Fibroblast of mammary gland (primary cell): Measurements from ENCODE around the gene TMCC1.

Experiments
- DNase-seq: peaks from one replicate; pipeline ENCODE4 v3.0.0-alpha.2; 2010; ENCODE audit warnings: low read depth
- H3K4me3 ChIP-seq: 2 replicates; pipeline ENCODE4 v1.5.1; 2011; ENCODE audit warnings: low read depth, mild to moderate bottlenecking, low read length, moderate library complexity; ENCODE audit not compliant: control insufficient read depth
- TF ChIP-seq, protein P1 (sequence below): conservative IDR thresholded peaks from 2 replicates; pipeline ENCODE4 v1.5.1; 2011; ENCODE audit warnings: low read depth, low read length, inconsistent platforms; ENCODE audit not compliant: control insufficient read depth, insufficient read depth

The TMCC1 gene

DNA sequence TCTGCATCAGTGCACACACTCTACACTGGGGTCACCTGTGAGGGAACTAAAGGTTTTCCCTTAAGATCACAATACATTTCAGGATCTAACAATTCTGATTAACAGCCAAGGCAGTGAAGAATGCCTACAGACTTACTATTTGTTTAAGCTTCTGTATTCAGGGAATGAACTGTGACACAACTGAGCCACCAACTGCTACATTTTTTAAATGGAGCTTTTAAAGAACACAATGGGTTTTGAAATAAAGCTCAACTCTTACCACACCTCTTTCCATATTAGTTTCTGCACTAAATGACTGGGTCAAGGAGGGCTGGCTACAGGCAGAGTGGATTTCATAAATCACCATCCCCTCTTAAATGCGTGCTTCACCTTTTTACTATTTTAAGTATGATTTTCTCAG, 100.2 kb downstream of the TMCC1 start:
- no peak overlapping the region for H3K4me3 ChIP-seq
- DNase-seq, result peak; percentile 2
- TF ChIP-seq, protein P1, sequence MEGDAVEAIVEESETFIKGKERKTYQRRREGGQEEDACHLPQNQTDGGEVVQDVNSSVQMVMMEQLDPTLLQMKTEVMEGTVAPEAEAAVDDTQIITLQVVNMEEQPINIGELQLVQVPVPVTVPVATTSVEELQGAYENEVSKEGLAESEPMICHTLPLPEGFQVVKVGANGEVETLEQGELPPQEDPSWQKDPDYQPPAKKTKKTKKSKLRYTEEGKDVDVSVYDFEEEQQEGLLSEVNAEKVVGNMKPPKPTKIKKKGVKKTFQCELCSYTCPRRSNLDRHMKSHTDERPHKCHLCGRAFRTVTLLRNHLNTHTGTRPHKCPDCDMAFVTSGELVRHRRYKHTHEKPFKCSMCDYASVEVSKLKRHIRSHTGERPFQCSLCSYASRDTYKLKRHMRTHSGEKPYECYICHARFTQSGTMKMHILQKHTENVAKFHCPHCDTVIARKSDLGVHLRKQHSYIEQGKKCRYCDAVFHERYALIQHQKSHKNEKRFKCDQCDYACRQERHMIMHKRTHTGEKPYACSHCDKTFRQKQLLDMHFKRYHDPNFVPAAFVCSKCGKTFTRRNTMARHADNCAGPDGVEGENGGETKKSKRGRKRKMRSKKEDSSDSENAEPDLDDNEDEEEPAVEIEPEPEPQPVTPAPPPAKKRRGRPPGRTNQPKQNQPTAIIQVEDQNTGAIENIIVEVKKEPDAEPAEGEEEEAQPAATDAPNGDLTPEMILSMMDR, result no peak

DNA sequence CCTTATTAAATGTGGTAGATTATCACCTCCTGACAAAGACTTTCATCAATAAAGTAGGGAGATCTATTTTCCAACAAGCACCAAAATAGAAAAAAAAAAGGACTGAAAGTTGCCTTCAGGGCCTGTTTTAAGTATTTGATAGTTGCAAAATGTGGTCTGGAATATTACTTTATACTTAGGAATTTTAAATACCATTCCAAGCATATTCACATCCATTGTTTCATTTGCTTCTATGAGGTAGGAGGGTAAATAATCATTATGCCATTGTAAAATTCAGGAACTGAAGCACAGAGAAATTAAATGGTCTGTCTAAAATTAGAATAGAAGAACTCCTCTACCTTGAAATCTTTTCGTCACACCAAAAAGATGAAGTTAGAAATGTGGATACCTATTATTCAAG, 110.0 kb downstream of the TMCC1 start:
- H3K4me3 ChIP-seq, result no peak overlapping the region
- no peak for DNase-seq
- TF ChIP-seq, protein P1, result no peak

DNA sequence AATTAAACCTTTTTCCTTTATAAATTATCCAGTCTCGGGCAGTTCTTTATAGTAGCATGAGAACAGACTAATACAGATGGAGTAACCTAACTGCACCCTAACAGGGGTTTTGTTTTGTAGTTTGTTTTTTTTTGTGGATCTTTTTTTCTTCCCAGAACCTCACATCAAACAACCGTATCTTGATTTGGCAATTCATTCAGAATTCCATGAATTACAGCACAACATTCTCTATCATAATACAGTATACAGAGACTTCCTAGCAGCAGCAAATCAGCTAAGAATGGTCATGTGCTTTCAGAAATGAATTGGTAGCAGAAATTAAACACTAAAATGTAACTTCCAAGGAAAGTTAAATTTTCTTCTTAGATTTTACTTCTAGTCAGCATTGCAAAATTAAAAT, 114.6 kb downstream of the TMCC1 start:
- TF ChIP-seq, protein P1, result no peak
- DNase-seq, result no peak
- no peak overlapping the region for H3K4me3 ChIP-seq

DNA sequence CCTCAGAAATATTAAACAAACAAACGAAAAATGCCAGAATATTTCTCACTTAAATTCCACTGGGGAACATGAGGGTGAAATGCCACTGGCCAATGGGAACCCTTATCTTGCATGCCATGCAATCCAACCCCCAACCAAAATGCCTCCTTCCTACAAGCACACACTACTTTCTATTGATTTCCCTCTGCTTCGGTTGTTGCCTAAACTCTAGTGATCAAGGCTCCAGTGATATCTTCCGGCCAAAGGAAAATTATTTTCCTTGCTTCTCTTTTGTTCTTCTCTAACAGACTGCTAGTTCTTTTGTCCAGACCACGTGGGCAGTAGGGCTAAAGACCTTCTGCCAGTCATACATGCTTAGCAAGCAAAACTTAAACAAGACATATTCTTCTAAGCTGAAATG, 115.7 kb downstream of the TMCC1 start:
- DNase-seq, result no peak
- TF ChIP-seq, protein P1, result no peak
- no peak overlapping the region for H3K4me3 ChIP-seq

DNA sequence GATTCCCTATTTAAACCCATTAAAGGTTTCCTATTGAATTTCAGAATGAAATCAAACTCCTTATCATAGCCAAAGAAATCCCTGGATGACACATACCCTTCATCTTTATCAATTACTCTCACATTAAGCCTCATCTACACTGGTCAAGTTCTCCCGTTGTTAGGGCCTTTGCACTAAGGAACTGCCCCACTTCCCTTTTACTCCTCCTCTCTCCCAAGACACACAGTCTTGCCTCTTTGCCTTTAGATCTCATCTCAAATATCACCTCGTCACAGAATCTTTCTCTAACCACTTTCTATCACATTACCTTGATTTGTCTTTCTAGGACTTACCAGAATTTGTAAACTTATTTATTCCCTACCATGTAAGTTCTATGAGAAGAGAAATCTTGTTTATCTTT, 117.6 kb downstream of the TMCC1 start:
- no peak overlapping the region for H3K4me3 ChIP-seq
- TF ChIP-seq, protein P1, result no peak
- DNase-seq, result no peak

DNA sequence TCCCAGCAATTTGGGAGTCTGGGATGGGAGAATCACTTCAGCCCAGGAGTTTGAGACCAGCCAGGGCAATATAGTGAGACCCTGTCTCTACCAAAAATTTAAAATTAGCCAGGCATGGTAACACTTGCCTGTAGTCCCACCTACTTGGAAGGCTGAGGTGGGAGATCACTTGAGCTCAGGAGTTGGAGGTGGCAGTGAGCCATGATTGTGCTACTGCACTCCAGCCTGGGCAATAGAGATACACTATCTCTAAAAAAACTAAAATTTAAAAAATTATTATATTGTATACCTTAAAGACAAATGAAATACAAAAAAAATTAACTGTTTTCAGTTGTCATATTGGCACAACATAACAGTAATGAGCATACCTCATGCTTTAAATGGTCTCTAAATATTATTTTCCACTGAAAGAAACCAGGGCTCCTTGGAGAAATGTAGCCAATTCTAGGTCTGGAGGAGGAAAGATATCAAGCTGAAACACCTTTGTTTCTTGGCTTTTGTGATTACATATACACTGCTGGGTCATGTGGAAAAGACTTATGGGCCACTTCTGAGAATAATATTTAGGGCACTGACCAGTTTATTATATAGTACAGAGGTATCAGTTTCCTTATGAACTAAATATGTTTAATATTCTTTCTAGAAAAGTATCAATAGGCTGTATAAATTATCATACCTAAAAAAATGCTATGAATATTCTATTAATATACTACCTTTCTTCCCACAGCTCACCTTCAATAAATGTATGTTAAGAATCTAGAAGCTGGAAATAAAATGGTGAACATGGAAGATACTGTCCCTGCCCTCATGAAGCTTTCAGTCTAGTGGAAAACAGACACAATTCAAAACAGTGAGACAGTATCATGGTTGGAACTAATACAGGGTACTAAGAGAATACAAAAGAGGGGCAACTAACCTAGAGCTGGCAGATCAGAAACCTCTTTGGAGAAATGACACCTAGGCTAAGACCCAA, 119.5 kb downstream of the TMCC1 start:
- no peak for DNase-seq
- H3K4me3 ChIP-seq, result no peak overlapping the region
- TF ChIP-seq, protein P1, result no peak

DNA sequence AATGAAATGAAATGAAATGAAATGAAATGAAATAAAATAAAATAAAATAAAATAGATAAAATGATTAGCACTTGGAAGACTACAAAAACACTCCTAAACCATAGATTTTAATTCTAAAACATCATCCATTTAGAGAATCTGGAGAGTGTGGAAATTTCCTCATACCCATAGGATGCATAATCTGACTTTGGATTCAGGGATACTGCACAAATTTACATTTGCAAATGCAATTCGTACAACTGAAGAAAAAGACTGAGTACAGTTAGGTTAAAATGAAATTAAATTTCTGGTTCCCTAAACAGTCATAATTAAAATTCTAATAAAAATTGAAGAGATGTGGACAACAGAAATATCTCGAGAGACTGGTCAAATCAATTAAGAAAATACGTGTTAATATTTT, 122.9 kb downstream of the TMCC1 start:
- no peak overlapping the region for H3K4me3 ChIP-seq
- no peak for DNase-seq
- TF ChIP-seq, protein P1, result no peak
